Activated naive CD4-positive, alpha-beta T cell treated with anti-CD3 and anti-CD28 coated beads for 36 hours (primary cell): ENCODE results near the gene ADA. TPM values are rescaled to one million over a fixed set of nuclear protein-coding genes. Genes with fewer than 3 reads are reported as not detected.

Experiments used
- total RNA-seq, 2 experiments: library from RNA; stranded (reverse); gene quantifications; one replicate each; pipeline ENCODE4 v1.2.3, GENCODE V29; 2021

ADA gene
- total RNA-seq, 2 experiments from 2014 or later = 54.6 to 54.9 TPM

Other genes starting within 250 kb of the ADA start
- gene TTPAL, start 175.8 kb downstream of the ADA start, total RNA-seq = 10 to 100 TPM; 10.8 to 11.5 TPM
- gene SERINC3, start 129.6 kb downstream of the ADA start, total RNA-seq = 10 to 100 TPM; 48.7 to 50.2 TPM
- 1 to 10 TPM; 4.6 to 4.7 TPM for gene PKIG, start 69.1 kb downstream of the ADA start, total RNA-seq
- not detected for gene CCN5, start 63.7 kb upstream of the ADA start, total RNA-seq
- gene KCNK15, start 94.2 kb upstream of the ADA start, total RNA-seq = 1 to 10 TPM in 1 of 2 experiments, under 1 TPM in 1; 0.96 to 1.0 TPM
- gene RIMS4, start 158.8 kb upstream of the ADA start, total RNA-seq = under 1 TPM; 0.07 TPM
- 100 to 1,000 TPM; 245 to 260 TPM for gene YWHAB, start 234.0 kb upstream of the ADA start, total RNA-seq